Kidney (tissue), 14 donors: Measurements from ENCODE around the gene ATP11B. TPM values are rescaled to one million over a fixed set of nuclear protein-coding genes. Genes with fewer than 3 reads are reported as not detected.

Experiments used
- DNase-seq, 5 donors: peaks; one replicate each; pipeline ENCODE4 v3.0.0-alpha.2; 2013 to 2020
- FAIRE-seq: peaks from 2 replicates; lab custom pipeline; 2012; peaks lifted over from hg19 to GRCh38; lab: Jason Lieb, UNC
- H3K27ac ChIP-seq, 2 donors: one replicate each; pipeline ENCODE4 v1.7.0; 2013; ENCODE audit warnings: low read depth in 2 of 2, low read length in 2 of 2, inconsistent platforms in 1 of 2
- H3K27me3 ChIP-seq: one replicate; pipeline ENCODE4 v1.7.1; 2013; ENCODE audit warnings: low read length, inconsistent platforms; ENCODE audit not compliant: control insufficient read depth, insufficient read depth
- H3K36me3 ChIP-seq, 3 donors: one replicate each; pipeline versions ENCODE4 v1.7.0 to v1.7.1; 2013; ENCODE audit warnings: low read length in 3 of 3, control low read depth in 1 of 3, inconsistent platforms in 1 of 3; ENCODE audit not compliant: insufficient read depth in 3 of 3, control insufficient read depth in 2 of 3
- H3K4me1 ChIP-seq, 3 donors: one replicate each; pipeline versions ENCODE4 v1.7.0 to v1.7.1; 2013; ENCODE audit warnings: low read length in 3 of 3, inconsistent platforms in 1 of 3, low read depth in 1 of 3; ENCODE audit not compliant: control insufficient read depth in 2 of 3, insufficient read depth in 2 of 3
- H3K4me3 ChIP-seq, 3 donors: one replicate each; pipeline versions ENCODE4 v1.7.0 to v1.8.1; 2013; ENCODE audit warnings: low read length in 3 of 3, control low read depth in 1 of 3, inconsistent platforms in 1 of 3
- H3K9ac ChIP-seq, 3 donors: one replicate each; pipeline versions ENCODE4 v1.7.0 to v1.7.1; 2013; ENCODE audit warnings: low read length in 3 of 3, control low read depth in 1 of 3, inconsistent platforms in 1 of 3
- H3K9me3 ChIP-seq, 3 donors: one replicate each; pipeline versions ENCODE4 v1.7.0 to v1.7.1; 2013; ENCODE audit warnings: low read length in 3 of 3, control low read depth in 1 of 3, inconsistent platforms in 1 of 3; ENCODE audit not compliant: control insufficient read depth in 2 of 3, insufficient read depth in 1 of 3
- intact Hi-C: fragments of 100-400 bp; cut with DNase I; formaldehyde crosslinking; loops from one replicate; pipeline ENCODE4 v1.11.1; 2022
- polyA plus RNA-seq: library from polyadenylated mRNA; stranded (reverse); fragments of 350-450 nt; fragmentation: Illumina TruSeq; extraction: RNeasy Lipid Tissue Mini Kit (QIAGEN cat#74804); gene quantifications from one replicate; pipeline ENCODE4 v1.2.3, GENCODE V29; 2014; ENCODE audit warnings: low read depth, low replicate concordance; ENCODE audit not compliant: insufficient read depth
- total RNA-seq: library from RNA; stranded (reverse); fragmentation: NEBNext Ultra II Directional; extraction: Animal tissue kit (Norgen Biotek cat#: 25700); gene quantifications from one replicate; pipeline ENCODE4 v1.2.1, GENCODE V29; 2021
- TF ChIP-seq, protein P1 (sequence below): IDR thresholded peaks from 3 replicates; pipeline ENCODE4 v1.5.1; 2012; ENCODE audit warnings: mild to moderate bottlenecking, moderate library complexity, borderline replicate concordance; ENCODE audit not compliant: insufficient read depth; ENCODE audit errors: extremely low read depth
- donor health status: control.
- donor health status: control.
- donor health status: control.
- donor health status: control.
- donor health status: control.
- donor health status: DM: yes; HTN: yes; CAD: no.
- donor health status: Normal renal cell carcinoma (clear cell type).

Gene ATP11B
- total and polyA plus RNA-seq, 2 donors from 2014 or later, result 8.0 to 65.0 TPM

DNA sequence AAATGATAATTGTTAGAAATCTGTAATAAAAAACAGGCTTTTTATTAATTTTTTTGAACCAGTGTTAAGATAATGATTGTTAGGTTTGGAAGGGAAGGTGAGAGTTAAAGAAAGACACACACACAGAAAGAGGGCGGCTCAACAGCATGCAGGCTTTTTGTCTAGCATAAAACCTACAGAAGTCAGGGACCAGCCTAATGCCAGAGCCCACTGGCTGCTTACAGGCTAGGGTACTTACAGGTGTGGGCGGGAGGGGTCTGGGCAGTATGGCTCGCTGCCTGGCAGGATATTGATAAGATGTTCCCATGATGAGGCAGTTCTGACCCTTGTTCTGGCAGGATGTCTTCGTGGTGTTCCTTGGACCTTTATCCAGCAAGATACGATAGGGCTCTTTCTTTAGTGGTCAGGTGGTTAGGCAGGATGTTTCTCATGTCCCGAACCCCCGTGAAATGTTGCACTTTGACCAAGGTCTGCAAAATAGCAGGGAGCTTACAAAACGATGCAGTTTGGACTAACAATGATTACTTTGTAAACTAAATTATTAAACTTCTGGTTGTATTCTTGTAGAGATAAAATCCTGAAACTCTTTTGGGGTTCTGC, 102.3 kb downstream of the ATP11B start:
- Histone ChIP-seq H3K9ac (no peak overlapping the region), H3K36me3 (peaks cover 2 to 7% (median 3%) of the 10 kb centered on the region in 3 donors), H3K9me3 (no peaks in the 10 kb centered on the region), H3K27me3 (no peaks in the 10 kb centered on the region), H3K4me3 (peak overlapping the region in 1 of 3 donors; percentile 20), H3K4me1 (no peaks in the 10 kb centered on the region), H3K27ac (peak overlapping the region in 1 of 2 donors; percentile 52)
- intact Hi-C loops, result no loop called here
- TF ChIP-seq, protein P1, sequence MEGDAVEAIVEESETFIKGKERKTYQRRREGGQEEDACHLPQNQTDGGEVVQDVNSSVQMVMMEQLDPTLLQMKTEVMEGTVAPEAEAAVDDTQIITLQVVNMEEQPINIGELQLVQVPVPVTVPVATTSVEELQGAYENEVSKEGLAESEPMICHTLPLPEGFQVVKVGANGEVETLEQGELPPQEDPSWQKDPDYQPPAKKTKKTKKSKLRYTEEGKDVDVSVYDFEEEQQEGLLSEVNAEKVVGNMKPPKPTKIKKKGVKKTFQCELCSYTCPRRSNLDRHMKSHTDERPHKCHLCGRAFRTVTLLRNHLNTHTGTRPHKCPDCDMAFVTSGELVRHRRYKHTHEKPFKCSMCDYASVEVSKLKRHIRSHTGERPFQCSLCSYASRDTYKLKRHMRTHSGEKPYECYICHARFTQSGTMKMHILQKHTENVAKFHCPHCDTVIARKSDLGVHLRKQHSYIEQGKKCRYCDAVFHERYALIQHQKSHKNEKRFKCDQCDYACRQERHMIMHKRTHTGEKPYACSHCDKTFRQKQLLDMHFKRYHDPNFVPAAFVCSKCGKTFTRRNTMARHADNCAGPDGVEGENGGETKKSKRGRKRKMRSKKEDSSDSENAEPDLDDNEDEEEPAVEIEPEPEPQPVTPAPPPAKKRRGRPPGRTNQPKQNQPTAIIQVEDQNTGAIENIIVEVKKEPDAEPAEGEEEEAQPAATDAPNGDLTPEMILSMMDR, result no peak
- FAIRE-seq (no peak), DNase-seq (peak in 1 of 5 donors; percentile 35)

DNA sequence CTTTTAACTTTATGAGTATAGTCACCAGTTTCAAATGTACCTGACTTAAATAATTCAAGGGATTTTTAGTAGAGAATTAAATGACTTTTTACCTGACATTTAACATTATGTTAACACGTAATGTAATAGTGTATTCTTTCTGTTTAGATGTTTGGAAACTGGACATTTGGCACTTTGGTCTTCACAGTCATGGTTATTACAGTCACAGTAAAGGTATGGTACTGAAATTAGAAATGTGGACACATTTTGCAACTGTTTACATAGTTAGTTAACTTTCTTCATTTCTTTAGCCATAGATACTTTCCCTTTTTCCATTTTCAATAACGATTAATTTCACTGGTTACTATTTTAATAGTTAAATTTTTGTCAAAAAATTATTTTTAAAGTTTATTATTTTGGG, 103.2 kb downstream of the ATP11B start:
- no peak overlapping the region for H3K27ac ChIP-seq
- DNase-seq, result no peak
- no peaks in the 10 kb centered on the region for H3K9me3 ChIP-seq
- intact Hi-C loops, result no loop called here
- H3K4me1 ChIP-seq, result no peaks in the 10 kb centered on the region
- FAIRE-seq, result no peak
- H3K4me3 ChIP-seq, result no peak overlapping the region
- H3K9ac ChIP-seq, result no peak overlapping the region
- peaks cover 2 to 5% (median 3%) of the 10 kb centered on the region in 3 donors for H3K36me3 ChIP-seq
- TF ChIP-seq, protein P1, result no peak
- no peaks in the 10 kb centered on the region for H3K27me3 ChIP-seq

DNA sequence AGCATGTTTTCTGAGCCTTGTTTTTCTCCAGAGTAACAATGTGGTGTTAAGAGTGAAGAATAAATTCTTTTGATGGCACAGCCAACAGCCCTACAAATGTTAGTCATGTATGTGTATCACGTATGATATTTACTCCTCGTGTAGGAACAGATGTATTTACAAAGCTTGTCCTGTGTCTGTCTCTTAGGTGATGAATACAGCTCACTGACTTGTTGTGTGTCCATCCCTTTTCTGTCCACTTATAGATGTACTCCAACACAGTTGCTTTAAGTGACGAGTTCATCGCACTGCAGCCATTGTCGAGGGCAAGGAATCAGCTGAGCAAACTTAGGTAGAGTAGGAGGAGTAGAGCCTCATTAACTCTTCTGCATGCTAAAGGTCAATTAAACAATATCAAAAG, 108.9 kb downstream of the ATP11B start:
- DNase-seq (no peak), FAIRE-seq (no peak)
- no peaks in the 10 kb centered on the region for H3K9me3 ChIP-seq

More for the DNA sequence above, 108.9 kb downstream of the ATP11B start:
- H3K4me3 ChIP-seq, result no peak overlapping the region
- no peaks in the 10 kb centered on the region for H3K4me1 ChIP-seq
- intact Hi-C loops, result no loop called here
- H3K9ac ChIP-seq, result no peak overlapping the region
- H3K36me3 ChIP-seq, result peaks cover 2 to 11% (median 3%) of the 10 kb centered on the region in 3 donors
- TF ChIP-seq, protein P1, result no peak
- H3K27me3 ChIP-seq, result no peaks in the 10 kb centered on the region
- no peak overlapping the region for H3K27ac ChIP-seq
